ENCODE results near the gene TBL1XR1.

The TBL1XR1 gene

GRCh38 chr3:177231242-177231641, 34.0 kb upstream of the TBL1XR1 start:
- no peak for DNase-seq (ENCODE audit: low spot score)
- no peak for TF ChIP-seq CTCF (IDR thresholded peaks at IDR 0.05; ENCODE audit: extremely low read depth, missing control alignments)

GRCh38 chr3:177230641-177231040, 33.4 kb upstream of the TBL1XR1 start:
- TF ChIP-seq CTCF (IDR thresholded peaks at IDR 0.05; ENCODE audit: extremely low read depth, missing control alignments) = no peak
- DNase-seq (ENCODE audit: low spot score) = no peak

- no peak for TF ChIP-seq CTCF (IDR thresholded peaks at IDR 0.05; ENCODE audit: extremely low read depth, missing control alignments)
- DNase-seq (ENCODE audit: low spot score) = no peak
Measured at GRCh38 chr3:177229791-177230190, 32.5 kb upstream of the TBL1XR1 start.

GRCh38 chr3:177228601-177229190, 31.4 kb upstream of the TBL1XR1 start:
- no peak for TF ChIP-seq CTCF (IDR thresholded peaks at IDR 0.05; ENCODE audit: extremely low read depth, missing control alignments)
- no peak for DNase-seq (ENCODE audit: low spot score)

GRCh38 chr3:177224414-177224813, 27.1 kb upstream of the TBL1XR1 start:
- DNase-seq (ENCODE audit: low spot score) = no peak
- no peak for TF ChIP-seq CTCF (IDR thresholded peaks at IDR 0.05; ENCODE audit: extremely low read depth, missing control alignments)

- DNase-seq (ENCODE audit: low spot score) = no peak
- TF ChIP-seq CTCF (IDR thresholded peaks at IDR 0.05; ENCODE audit: extremely low read depth, missing control alignments) = no peak
Measured at GRCh38 chr3:177221744-177222143, 24.5 kb upstream of the TBL1XR1 start.

- DNase-seq (ENCODE audit: low spot score) = no peak
- no peak for TF ChIP-seq CTCF (IDR thresholded peaks at IDR 0.05; ENCODE audit: extremely low read depth, missing control alignments)
Measured at GRCh38 chr3:177220136-177220974, 23.1 kb upstream of the TBL1XR1 start.
